ENCODE measurements around the gene PCGF3.

GRCh38 chr4:742742-743311, 37.2 kb downstream of the PCGF3 start:
- TF ChIP-seq SIN3A (IDR thresholded peaks at IDR 0.05; ENCODE audit: borderline replicate concordance, insufficient read depth, low read length): no peak
- TF ChIP-seq POLR2AphosphoS5 (IDR thresholded peaks at IDR 0.05; ENCODE audit: low read depth, low read length): no peak
- TF ChIP-seq FOXP2 (optimal IDR thresholded peaks at IDR 0.05; ENCODE audit: borderline replicate concordance, extremely low read depth, extremely low read length, insufficient read depth): no peak
